HG03135 (cell line): ENCODE results near the gene DOCK3.
"Not testable (repeated sequence)": the region's sequence is repeated elsewhere in the genome, so short reads cannot be mapped to it uniquely, and the experiment has no call there.

ENCODE experiments used
- ATAC-seq: cut with Tn5 transposase; IDR thresholded peaks from one replicate; pipeline ENCODE4 v1.9.1; 2021; ENCODE audit warnings: mild to moderate bottlenecking, moderate library complexity; ENCODE audit not compliant: unreplicated experiment

DOCK3 gene

DNA sequence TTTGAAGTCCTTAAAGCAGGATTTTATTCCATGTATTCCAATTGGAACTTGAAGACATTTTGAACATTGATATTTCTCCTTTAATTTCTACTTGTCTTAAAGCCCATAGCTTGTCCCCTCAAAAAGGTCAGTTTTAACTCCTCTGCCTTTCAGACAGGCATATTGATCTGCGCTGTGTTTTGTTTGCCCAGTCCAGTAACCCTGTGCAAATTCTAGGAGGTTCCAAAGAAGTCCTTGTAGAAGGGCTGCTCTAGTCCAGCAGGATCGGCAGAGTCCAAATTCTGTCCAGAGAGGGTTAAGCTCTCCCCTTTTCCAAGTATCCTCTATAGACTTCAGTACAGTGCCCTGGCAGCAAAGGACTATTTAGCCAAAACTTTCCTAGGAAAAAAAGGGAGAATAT lies 604.7 kb downstream of the DOCK3 start:
- ATAC-seq, result no peak

DNA sequence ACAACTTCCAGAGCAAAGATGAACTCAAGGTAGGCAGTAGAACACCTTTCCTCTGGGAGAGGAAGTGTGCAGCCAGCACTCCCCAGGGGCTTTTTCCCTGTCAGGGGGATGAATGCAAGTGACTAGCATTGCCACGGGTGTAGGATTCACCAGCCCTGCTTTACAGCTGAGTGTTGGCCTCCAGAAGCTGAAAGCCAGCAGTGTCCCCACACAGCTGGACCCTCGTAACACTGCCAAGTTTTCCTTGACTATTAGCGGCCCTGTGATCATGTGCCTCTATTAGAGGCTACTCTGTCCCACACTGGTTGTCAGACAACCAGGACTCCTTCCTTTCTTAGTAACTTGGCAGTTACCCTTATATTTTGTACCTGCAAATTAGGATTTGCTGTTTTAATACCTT lies 605.4 kb downstream of the DOCK3 start:
- no peak for ATAC-seq

DNA sequence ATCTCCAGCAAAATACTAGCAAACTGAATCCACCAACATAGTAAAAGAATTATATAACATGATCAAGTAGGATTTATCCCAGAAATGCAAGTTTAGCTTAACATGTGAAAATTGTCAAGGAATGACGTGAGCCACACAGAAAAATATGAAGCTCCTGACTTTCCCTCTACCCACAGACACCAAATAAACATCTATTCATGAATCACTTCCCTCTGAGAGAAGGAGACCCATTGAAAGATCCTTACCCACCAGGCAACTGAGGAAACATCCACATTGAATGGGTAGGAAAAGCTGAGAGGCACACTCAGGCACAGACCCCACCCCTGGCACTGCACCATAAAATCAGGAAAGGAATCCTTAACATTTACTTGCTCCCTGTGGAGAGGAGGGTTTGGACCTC lies 608.2 kb downstream of the DOCK3 start:
- no peak for ATAC-seq

DNA sequence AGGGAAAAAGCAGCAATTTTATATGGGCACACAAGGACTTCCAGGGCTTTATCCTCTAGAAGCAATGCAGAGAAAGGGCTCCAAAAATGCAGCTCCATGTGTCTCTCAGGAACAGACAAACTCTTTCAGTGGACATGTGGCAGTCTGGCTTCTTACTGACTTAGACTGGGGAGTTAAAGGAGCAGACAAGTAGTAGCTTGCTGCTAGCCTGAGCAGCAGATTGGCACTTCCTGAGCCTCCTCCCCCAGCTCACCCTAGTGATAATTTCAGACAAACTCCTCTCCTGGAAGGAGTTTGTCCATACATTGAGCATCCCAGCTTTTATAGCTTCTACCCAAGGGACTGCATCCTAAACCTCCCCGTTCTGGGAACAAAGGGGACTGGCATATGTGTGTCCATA lies 608.7 kb downstream of the DOCK3 start:
- no peak for ATAC-seq

DNA sequence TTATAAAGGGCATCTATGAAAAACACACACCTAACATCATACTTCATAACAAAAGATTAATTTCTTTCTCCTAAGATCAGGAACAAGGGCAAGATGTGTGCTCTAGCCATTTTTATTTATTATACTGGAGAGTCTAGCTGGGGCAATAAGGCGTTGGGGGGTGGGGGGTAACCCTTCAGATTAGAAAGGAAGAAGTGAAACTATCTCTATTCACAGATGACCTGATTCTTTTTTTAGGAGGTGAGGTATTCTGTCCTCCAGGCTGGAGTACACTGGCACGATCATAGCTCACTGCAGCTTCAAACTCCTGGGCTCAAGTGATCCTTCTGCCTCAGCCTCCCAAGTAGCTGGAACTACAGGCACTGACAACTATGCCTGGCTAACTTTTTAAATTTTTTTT lies 620.9 kb downstream of the DOCK3 start:
- peak; percentile 73 for ATAC-seq

DNA sequence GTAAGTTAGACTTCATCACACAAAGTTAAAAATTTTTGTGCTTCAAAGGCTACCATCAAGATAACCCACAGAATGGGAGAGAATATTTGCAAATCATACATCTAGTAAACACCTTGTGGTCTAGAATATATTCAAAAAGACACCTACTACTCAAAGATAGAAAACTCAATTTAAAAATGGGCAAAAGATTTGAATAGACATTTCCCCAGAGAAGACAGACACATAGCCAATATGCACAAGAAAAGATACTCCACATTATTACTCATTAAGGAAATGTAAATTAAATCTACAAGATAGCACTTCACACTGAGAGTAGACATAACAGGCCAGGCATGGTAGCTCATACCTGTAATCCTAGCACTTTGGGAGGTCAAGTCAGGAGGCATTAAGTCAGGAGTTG lies 622.6 kb downstream of the DOCK3 start:
- ATAC-seq, result no peak

DNA sequence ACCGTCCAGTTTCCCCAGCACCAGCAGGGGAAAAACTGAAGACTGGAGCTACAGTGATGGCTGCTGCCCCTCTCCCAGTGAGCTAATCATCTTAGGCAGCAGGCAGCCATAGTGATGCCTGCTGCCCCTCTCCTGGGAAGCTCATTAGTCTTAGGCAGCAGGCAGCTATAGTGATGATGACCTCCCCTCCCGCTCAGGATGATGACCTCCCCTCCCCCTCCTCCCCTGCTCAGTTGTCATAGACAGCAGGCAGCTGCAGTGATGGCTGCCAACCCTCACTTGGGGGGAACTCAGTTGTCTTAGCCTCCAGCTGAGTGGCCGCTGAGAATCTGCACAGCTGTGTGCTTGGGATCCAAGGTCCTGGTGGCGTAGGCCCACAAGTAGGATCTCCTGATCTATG lies 629.5 kb downstream of the DOCK3 start:
- ATAC-seq, result no peak

DNA sequence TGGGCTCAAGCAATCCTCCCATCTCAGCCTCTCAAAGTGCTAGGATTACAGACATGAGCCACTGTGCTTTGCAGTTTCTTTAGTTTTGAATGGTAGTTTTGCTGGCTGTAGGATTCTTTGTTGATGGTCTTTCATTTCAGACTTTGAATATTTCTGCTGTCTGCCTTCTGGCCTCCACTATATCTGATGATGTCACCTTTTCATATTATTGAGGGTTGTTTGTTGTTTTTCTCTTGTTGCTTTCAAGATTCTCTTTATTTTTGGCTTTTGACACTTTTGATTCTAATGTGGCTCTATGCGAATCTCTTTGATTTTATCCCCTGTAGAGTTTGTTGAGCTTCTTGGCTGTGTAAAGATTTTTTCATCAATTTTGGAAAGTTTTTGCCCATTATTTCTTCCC lies 631.4 kb downstream of the DOCK3 start:
- ATAC-seq, result no peak

DNA sequence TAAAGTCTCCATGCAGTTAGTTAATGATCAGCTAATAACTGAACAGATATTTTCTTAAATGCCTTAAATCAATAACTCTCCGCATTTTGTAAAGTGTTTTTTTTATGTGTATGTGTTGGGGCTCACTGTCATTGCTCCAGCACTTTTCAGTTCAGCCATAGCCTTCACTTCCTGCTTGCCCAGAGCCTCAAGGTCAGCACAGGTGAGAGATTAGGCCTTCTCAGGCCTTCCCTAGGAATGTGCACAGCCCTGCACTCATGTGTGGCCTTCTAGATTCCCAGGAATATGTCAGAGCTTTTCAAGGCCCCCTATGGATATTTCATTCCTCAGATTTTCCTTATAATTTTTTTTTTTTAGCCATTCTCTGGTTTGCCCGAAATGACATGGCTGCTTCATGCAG lies 632.7 kb downstream of the DOCK3 start:
- no peak for ATAC-seq

DNA sequence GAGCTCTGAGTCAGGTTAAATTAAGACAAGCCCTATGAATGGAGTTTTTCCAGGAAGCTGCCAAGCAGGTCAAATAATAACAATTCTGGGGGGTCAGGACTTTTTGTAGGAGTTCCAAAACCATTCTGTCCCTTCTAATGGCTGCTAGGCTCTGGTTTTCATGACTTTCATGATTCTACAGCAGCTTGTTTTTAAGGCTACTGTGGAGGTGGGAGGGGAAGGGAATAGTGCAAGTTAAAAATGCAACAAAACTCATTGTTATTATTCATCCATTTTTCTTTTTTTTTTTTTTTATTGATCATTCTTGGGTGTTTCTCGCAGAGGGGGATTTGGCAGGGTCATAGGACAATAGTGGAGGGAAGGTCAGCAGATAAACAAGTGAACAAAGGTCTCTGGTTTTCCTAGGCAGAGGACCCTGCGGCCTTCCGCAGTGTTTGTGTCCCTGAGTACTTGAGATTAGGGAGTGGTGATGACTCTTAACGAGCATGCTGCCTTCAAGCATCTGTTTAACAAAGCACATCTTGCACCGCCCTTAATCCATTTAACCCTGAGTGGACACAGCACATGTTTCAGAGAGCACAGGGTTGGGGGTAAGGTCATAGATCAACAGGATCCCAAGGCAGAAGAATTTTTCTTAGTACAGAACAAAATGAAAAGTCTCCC lies 633.3 kb downstream of the DOCK3 start:
- not testable (repeated sequence) for ATAC-seq

DNA sequence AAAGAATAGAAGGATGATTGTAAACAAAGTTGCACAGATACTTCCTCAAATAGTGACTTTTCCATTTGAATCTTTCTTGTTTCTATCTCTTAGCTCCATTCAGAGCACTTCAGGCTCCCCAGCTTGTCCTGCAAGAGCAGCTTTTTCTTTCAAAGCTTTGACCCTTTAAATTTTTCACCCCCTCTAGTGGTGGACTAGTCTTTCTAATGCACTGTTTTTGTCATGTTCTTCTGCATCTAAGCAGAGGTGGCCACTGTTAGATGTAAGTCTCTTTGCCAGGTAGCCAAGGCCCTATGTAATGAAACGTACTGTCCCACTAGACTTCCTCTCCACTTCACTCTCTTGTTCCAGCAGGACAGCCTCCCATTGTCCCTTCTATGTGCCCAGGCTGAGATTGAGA lies 636.3 kb downstream of the DOCK3 start:
- no peak for ATAC-seq

DNA sequence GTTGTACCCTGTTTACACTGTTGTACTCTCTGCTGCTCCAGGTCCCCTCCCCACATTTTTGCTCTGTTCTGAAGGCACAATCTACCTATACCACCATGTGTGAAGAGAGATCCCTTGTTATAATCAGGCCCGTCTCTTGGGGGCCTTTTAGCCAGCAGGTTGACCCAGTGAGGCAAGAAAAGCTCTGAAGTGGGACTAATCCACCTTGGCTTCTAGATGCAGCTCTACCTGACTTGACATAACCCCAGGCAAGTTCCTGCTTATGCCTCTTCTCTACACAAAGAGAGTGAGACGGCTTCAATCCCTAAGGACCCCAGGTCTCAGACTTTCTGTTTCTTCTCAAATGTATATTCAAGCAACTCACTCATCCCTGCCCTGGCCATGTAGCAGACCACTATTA lies 653.5 kb downstream of the DOCK3 start:
- ATAC-seq, result no peak

DNA sequence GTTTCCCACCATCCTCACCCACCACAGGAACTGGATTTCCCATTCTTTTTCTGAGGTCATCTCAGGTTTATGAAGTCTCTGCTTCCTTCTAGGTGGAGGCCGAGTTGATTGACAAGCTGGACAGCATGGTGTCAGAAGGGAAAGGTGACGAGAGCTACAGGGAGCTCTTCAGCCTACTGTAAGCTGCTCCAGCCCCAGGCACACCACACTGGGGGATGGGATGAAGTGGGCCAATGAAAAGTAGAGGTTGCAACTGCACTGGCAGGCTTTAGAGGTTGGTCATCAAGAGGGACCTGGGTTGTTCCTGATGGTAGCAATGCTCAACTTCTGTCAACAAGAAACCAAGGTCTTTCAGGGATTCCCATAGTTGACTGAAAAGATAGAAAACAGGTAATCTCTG lies 655.3 kb downstream of the DOCK3 start:
- ATAC-seq, result no peak

DNA sequence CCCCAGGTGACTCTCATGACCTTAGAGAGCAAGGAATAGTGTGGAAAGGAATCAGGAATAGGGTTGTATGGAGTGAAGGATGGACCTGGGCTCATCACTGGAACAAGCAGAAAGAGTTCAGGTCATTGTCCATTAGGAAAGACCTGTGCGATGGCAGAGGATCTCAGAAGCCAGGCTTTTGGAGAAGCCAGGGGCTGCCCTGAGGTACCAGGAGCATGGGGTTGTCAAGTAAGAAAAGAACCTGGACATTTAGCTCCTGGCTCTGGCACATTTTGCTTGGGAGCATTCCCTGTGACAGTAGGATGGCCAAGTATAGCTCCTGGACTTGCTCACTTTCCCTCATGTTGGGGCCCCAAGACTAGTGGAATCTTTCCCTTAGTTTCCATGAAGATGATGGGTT lies 657.4 kb downstream of the DOCK3 start:
- ATAC-seq, result no peak

DNA sequence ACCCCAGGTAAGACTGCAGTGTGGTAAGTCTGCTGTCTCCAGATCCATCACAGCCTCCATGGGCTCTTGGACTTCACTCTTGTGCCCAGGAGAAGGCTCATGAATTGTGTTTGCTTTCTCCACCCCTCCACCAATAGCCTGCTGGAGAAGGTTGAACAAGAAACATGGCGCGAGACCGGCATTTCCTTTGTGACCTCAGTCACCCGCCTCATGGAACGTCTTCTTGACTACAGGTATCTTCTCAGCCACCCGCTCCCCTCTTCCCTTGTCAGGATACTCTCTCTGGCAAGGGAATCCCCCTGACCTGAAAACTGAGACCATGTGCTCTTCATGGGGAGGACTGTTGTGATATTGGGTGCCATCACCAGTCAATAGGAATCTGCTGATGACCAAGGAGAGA lies 658.3 kb downstream of the DOCK3 start:
- ATAC-seq, result no peak

DNA sequence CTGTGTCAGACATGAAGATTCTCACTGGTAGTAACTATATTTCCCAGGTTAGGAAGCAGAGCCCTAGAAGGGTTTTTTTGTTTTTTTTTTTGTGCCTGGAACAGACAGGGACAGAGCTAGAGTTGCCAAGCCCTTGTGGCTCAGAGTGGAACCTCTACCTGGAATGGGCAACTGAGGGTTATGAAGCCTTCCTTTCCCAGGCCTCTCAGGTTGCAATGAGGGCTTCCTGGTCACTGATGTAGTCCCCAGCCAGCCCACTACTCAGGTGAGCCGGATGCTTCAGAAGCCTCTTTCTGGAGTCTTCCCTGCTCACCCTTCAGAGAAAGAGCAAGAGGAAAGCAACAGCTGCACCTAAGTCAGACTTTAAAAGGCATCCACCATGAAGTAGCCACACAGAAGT lies 661.5 kb downstream of the DOCK3 start:
- ATAC-seq, result no peak

DNA sequence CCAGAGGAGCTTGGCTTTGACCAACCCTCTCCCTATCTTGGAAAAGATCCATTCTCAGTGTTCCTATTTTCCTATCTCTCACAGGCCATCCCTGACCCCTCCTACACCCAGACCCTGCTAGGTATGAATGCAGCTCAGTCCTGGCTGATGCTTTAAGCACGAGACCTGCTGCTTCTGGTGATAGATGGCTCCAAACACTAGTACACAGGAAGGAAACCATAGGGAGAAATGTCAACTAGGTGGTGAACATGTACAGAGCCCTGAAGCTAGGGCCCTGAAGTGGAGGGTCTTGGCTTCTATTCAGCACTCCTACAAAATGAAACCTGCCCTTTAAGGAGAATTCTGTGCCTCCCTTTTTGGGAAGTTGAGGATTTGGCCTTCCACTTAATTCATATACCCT lies 662.9 kb downstream of the DOCK3 start:
- no peak for ATAC-seq

DNA sequence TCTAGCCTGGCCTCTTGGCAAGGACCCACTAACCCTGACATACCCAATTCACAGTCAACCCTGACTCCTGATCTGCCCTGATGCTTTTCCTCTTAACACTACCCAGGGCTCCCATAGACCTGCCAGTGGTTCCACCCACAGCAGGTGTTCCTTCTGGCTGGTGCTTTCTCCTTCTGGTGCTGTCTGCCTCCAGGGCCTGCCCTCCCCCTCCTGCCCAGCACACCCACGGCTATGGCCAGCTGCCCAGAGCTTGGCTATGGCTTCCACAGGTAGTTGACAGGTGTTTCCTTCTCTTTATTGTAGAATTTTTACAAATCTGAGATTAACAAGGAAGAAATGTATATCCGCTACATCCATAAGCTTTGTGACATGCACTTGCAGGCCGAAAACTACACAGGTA lies 663.9 kb downstream of the DOCK3 start:
- ATAC-seq, result no peak

DNA sequence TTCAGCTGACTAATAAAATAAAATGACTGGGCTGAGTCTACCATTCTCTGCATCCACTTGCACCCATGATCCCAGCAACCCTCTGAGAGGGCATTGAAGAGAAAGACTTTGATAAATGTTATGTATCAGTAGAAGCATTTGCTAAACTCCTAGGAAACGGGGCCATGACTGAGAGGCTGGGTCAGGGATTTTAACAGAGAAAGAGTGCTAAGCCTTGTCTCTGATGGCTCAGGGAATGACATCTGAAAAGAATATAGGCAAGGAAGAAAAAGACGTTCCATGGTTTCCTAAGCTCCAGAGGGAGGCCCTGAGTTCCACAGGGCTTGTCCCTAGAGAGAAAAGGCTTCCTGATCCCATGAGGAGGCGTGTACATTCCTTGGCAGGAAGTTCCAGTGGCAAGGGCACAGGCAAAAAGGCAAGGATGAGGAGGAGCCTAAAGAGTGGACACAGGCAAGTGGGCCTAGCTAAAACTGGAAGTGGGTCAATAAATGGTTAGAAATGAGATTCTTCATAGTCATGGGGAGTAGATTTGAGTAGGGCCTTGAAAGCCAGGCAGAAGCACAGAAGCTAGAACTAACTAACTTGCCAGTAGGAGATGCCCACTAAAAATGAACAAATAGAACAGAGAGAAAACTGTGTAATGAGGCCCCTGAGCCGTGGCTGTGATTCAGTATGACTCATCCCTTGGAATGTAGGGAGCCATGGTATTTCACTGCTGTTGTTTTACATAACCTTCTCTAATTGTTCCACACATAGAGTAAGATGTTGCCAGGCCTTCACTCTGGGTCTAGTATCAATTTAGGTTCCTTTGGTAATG lies 665.5 kb downstream of the DOCK3 start:
- ATAC-seq, result no peak

DNA sequence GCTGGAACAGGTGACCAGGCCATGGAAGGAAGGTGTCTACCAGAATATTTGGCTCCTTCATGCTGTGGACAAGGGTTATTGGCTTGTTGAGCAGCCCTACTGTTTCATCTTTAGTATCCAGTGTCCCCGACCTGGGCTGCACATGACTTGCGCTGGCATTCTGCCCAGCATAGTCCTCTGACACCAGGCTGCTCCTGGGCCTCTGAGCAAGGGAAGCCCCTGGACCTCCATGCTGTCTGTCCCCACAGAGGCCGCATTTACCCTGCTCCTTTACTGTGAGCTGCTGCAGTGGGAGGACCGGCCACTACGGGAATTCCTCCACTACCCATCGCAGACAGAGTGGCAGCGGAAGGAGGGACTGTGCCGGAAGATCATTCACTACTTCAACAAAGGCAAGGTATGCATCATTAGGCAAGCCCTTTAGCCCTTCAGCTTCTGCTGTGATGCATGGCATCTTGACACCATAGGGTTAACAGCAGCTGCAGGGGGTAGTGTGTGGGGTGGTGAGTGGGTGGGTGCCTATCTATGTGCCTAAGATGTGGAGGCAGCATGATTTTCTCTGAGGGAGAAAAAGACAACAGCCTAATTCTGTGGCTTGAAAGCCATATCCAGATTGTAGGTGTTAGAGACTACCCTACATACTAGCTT lies 666.4 kb downstream of the DOCK3 start:
- no peak for ATAC-seq

DNA sequence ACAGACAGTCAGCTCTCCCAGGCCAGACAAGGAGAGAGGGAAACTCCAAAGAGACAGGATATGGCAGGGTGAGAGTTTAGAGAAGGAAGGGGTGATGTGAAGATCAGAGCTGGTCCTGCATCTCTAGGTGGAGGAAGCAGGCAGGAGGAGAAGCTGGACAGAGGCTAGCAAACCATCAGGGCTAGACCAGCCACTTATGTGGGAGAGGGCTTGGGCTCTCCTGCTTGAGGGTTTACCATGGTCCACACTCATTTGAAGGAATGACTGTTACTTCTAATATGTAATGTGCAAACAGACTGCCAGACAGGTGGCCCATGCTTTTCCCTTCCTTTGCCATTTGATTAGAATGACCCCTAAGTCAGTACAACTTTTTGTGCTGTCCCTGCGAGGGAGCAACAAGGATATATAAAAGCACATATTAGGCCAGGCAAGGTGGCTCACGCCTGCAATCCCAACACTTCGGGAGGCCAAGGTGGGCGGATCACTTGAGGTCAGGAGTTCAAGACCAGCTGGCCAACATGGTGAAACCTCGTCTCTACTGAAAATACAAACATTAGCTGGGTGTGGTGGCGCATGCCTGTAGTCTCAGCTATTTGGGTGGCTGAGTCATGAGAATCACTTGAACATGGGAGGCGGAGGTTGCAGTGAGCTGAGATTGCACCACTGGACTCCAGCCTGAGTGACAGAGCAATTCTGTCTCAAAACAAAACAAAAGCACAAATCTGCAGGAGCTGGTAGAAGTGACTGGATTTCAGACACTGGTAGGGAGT lies 669.4 kb downstream of the DOCK3 start:
- ATAC-seq, result no peak
